OCI-LY3 (cell line): ENCODE data around the gene FSTL4.

Experiments used
- H2AFZ ChIP-seq: fragments of 200-600, 300-600 bp; shearing (Covaris generic); 2 replicates; pipeline ENCODE4 v1.6.0; 2014; ENCODE audit warnings: antibody characterized with exemption, low read depth, low read length
- H3K27ac ChIP-seq: fragments of 200-600, 300-600 bp; sonication (generic); 2 replicates; pipeline ENCODE4 v1.5.1; 2014; ENCODE audit warnings: mild to moderate bottlenecking, low read length, moderate library complexity, mixed read lengths
- H3K27me3 ChIP-seq: fragments of 200-600, 300-600 bp; sonication (generic); 2 replicates; pipeline ENCODE4 v1.6.1; 2014; ENCODE audit warnings: low read depth, low read length, mixed read lengths
- H3K36me3 ChIP-seq: fragments of 200-600, 300-600 bp; sonication (generic); replicated peaks from 2 replicates; pipeline ENCODE3; 2014; ENCODE audit warnings: low read depth, low read length, mixed read lengths
- H3K4me1 ChIP-seq: fragments of 300-600, 200-600 bp; sonication (generic); 2 replicates; pipeline ENCODE4 v1.6.1; 2014; ENCODE audit warnings: low read length, mixed read lengths
- H3K4me2 ChIP-seq: fragments of 200-600, 300-600 bp; sonication (generic); 2 replicates; pipeline ENCODE4 v1.6.1; 2014; ENCODE audit warnings: low read length, mixed read lengths
- H3K4me3 ChIP-seq: fragments of 300-600, 200-600 bp; sonication (generic); 2 replicates; pipeline ENCODE4 v1.5.1; 2014; ENCODE audit warnings: antibody characterized with exemption, mild to moderate bottlenecking, low read length, moderate library complexity
- H3K79me2 ChIP-seq: fragments of 300-600, 200-600 bp; shearing (Covaris generic); 2 replicates; pipeline ENCODE4 v1.6.1; 2014; ENCODE audit warnings: mild to moderate bottlenecking, low read length, mixed read lengths
- H3K9ac ChIP-seq: fragments of 300-600, 200-600 bp; shearing (Covaris generic); 2 replicates; pipeline ENCODE4 v1.6.0; 2014; ENCODE audit warnings: mild to moderate bottlenecking, low read length, moderate library complexity
- H3K9me3 ChIP-seq: fragments of 200-600, 300-600 bp; shearing (Covaris generic); 2 replicates; pipeline ENCODE4 v1.6.1; 2014; ENCODE audit warnings: low read length, mixed read lengths; ENCODE audit not compliant: insufficient read depth
- H4K20me1 ChIP-seq: fragments of 200-600, 300-600 bp; sonication (generic); 2 replicates; pipeline ENCODE4 v1.6.1; 2016; ENCODE audit warnings: low read length, mixed read lengths; ENCODE audit not compliant: insufficient read depth
- EZH2phosphoT487 ChIP-seq: fragments of 200-600 bp; shearing (Covaris generic); IDR thresholded peaks from 2 replicates; pipeline ENCODE4 v1.6.1; 2018; ENCODE audit warnings: antibody characterized with exemption, mixed run types, low read depth
- TF ChIP-seq, protein P1 (sequence below): fragments of 200-600, 300-600 bp; sonication (generic); IDR thresholded peaks from 2 replicates; pipeline ENCODE4 v1.5.1; 2014; ENCODE audit warnings: antibody characterized with exemption, low read length, low read depth

FSTL4 gene

DNA sequence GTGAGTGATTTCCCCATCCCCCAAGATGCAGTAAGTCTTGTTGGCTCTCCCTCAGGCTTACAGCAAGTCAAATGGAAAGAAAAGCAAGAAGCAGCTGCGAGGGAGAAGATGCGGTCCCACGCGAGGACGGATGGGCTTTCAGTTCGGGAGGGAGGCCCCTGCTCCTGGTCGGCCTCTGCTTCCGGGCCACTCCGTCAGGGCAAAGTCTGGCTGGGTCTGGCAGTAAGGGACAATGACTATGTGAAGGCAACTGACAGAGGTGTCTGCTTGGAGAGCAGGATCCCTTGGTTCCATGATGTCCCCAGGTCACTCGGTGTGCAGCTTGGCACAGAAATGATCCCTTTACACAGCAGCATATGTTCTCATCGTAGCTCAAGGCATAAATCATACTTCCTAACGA lies 413.8 kb downstream of the FSTL4 start:
- Histone ChIP-seq H3K79me2 (no peaks in the 10 kb centered on the region), H3K9me3 (no peaks in the 10 kb centered on the region), H3K4me3 (no peak overlapping the region), H2AFZ (no peak overlapping the region), H3K27me3 (peaks cover 15% of the 10 kb centered on the region; the same call in 1 of the 2 replicates), H3K27ac (no peak overlapping the region), H3K36me3 (no peaks in the 10 kb centered on the region), H3K4me2 (no peak overlapping the region), H3K4me1 (no peaks in the 10 kb centered on the region), H4K20me1 (no peaks in the 10 kb centered on the region), H3K9ac (no peak overlapping the region)
- no peak for TF ChIP-seq EZH2phosphoT487
- TF ChIP-seq, protein P1, sequence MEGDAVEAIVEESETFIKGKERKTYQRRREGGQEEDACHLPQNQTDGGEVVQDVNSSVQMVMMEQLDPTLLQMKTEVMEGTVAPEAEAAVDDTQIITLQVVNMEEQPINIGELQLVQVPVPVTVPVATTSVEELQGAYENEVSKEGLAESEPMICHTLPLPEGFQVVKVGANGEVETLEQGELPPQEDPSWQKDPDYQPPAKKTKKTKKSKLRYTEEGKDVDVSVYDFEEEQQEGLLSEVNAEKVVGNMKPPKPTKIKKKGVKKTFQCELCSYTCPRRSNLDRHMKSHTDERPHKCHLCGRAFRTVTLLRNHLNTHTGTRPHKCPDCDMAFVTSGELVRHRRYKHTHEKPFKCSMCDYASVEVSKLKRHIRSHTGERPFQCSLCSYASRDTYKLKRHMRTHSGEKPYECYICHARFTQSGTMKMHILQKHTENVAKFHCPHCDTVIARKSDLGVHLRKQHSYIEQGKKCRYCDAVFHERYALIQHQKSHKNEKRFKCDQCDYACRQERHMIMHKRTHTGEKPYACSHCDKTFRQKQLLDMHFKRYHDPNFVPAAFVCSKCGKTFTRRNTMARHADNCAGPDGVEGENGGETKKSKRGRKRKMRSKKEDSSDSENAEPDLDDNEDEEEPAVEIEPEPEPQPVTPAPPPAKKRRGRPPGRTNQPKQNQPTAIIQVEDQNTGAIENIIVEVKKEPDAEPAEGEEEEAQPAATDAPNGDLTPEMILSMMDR = no peak

DNA sequence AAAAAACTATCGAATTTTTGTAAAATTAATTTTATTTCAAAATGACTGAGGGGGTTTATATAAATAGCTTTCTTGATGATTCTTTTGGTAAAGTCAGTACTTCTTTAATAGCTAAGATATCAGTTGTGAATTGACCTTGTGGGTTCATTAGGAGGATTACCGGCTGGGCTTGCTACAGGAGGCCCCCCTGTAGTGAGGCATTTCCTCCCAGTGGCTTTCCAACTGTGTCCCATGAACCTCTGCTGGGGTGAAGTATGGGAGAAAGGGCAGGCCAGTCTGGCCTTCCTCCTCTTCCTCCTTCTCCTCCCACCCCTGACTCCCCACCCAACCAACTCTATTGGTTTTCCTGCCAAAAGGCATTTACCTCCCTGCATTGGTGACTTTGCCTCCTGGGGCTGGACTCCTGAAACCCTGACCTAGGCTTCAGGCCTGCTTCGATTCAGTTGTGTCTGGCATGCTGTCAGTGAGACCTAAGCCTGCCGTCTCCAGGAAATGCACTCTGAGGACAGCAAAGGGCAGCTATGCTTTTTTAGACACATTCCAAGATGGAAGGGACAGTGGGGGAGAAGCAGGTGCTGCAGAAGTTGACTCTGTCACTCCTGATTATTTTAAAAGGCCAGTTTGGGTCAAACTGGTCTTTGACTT lies 415.8 kb downstream of the FSTL4 start:
- Histone ChIP-seq H3K9me3 (no peaks in the 10 kb centered on the region), H3K79me2 (no peaks in the 10 kb centered on the region), H3K4me1 (no peaks in the 10 kb centered on the region), H4K20me1 (no peaks in the 10 kb centered on the region), H2AFZ (no peak overlapping the region), H3K4me2 (no peak overlapping the region), H3K9ac (no peak overlapping the region), H3K27ac (no peak overlapping the region), H3K36me3 (no peaks in the 10 kb centered on the region), H3K27me3 (peaks cover 14% of the 10 kb centered on the region; the same call in 1 of the 2 replicates), H3K4me3 (no peak overlapping the region)
- TF ChIP-seq EZH2phosphoT487 = no peak
- TF ChIP-seq, protein P1 = no peak

DNA sequence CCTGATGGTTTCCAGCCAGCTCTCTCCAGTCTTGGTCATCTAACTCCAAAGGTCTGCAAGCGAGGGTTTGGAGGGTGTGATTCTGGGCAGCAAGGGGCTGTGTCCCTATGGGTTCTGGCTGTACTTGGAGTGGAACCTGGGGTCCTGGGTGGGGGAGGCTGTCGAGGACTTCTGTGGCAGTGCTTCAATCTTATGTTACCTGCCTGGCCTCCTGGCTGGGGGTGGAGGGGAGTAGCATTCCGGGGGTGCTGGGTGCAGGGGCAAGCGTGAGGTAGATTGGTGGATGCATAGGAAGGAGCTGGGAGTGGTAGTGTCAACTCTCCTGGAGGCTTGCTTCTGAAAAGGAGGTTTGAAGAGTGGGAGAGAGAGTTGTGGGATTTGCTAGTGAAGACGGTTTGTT lies 417.1 kb downstream of the FSTL4 start:
- Histone ChIP-seq H3K9me3 (no peaks in the 10 kb centered on the region), H3K4me1 (no peaks in the 10 kb centered on the region), H3K27ac (no peak overlapping the region), H3K79me2 (no peaks in the 10 kb centered on the region), H3K27me3 (0 out of 2 replicates have a peak, but pooled peaks cover 2% of the 10 kb centered on the region), H3K36me3 (no peaks in the 10 kb centered on the region), H2AFZ (no peak overlapping the region), H4K20me1 (no peaks in the 10 kb centered on the region), H3K4me3 (no peak overlapping the region), H3K9ac (no peak overlapping the region), H3K4me2 (no peak overlapping the region)
- TF ChIP-seq, protein P1 = no peak
- TF ChIP-seq EZH2phosphoT487 = no peak

DNA sequence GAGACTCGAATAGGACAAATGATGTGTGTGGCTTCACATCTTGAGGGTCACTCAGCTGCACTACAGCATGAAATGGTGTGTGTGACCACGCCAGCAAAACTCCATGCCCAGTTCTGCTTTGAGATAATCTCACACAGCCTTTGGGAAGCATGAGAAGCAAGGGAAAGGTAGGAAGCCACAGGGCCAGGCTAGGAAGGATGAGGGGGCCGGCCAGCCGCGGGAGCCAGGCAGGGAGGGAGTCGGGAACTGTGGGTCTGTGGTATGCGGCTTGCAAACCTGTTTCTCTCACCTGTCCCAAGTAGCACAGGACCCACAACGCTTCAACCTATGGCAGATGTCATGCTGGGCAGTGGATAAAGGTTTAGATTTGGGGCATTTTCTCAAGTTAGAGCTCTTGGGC lies 418.5 kb downstream of the FSTL4 start:
- Histone ChIP-seq H3K79me2 (no peaks in the 10 kb centered on the region), H3K4me2 (no peak overlapping the region), H3K4me1 (no peaks in the 10 kb centered on the region), H3K36me3 (no peaks in the 10 kb centered on the region), H2AFZ (no peak overlapping the region), H3K9ac (no peak overlapping the region), H4K20me1 (no peaks in the 10 kb centered on the region), H3K27ac (no peak overlapping the region), H3K9me3 (no peaks in the 10 kb centered on the region), H3K27me3 (no peaks in the 10 kb centered on the region), H3K4me3 (no peak overlapping the region)
- no peak for TF ChIP-seq EZH2phosphoT487
- TF ChIP-seq, protein P1 = no peak
